ENCODE results near the gene SLAMF9.

Gene SLAMF9

GRCh38 chr1:159951016-159951415, 3.0 kb downstream of the SLAMF9 start:
- TF ChIP-seq CREB5 (CRISPR knock-in tag; IDR thresholded peaks at IDR 0.05; ENCODE audit: low read depth), result no peak
- no peak for TF ChIP-seq POU6F1 (CRISPR knock-in tag; IDR thresholded peaks at IDR 0.05; ENCODE audit: borderline replicate concordance, low read depth)
- TF ChIP-seq PATZ1 (CRISPR knock-in tag; IDR thresholded peaks at IDR 0.05; ENCODE audit: borderline replicate concordance), result no peak
- no peak for ATAC-seq

- no peak for ATAC-seq
- TF ChIP-seq TOX (CRISPR knock-in tag; IDR thresholded peaks at IDR 0.05; ENCODE audit: borderline replicate concordance) (no peak), CREB5 (CRISPR knock-in tag; IDR thresholded peaks at IDR 0.05; ENCODE audit: low read depth) (no peak), ZFP30 (CRISPR knock-in tag; IDR thresholded peaks at IDR 0.05) (no peak), PPARA (CRISPR knock-in tag; IDR thresholded peaks at IDR 0.05; ENCODE audit: borderline replicate concordance) (no peak), GLIS3 (CRISPR knock-in tag; IDR thresholded peaks at IDR 0.05) (no peak), TSHZ2 (CRISPR knock-in tag; IDR thresholded peaks at IDR 0.05) (no peak), PATZ1 (CRISPR knock-in tag; IDR thresholded peaks at IDR 0.05; ENCODE audit: borderline replicate concordance) (no peak), TCF4 (CRISPR knock-in tag; IDR thresholded peaks at IDR 0.05; ENCODE audit: borderline replicate concordance) (no peak), CSRNP3 (CRISPR knock-in tag; IDR thresholded peaks at IDR 0.05) (no peak), ZNF70 (CRISPR knock-in tag; IDR thresholded peaks at IDR 0.05) (no peak), RARB (CRISPR knock-in tag; IDR thresholded peaks at IDR 0.05) (no peak), ESRRG (CRISPR knock-in tag; IDR thresholded peaks at IDR 0.05) (no peak), POU6F1 (CRISPR knock-in tag; IDR thresholded peaks at IDR 0.05; ENCODE audit: borderline replicate concordance, low read depth) (no peak), ZNF565 (CRISPR knock-in tag; conservative IDR thresholded peaks at IDR 0.05; ENCODE audit: low read depth) (no peak), ARNTL (CRISPR knock-in tag; IDR thresholded peaks at IDR 0.05; ENCODE audit: borderline replicate concordance, low read depth) (no peak), CSDC2 (CRISPR knock-in tag; IDR thresholded peaks at IDR 0.05) (no peak), OSR1 (CRISPR knock-in tag; IDR thresholded peaks at IDR 0.05) (no peak), ZFP3 (CRISPR knock-in tag; IDR thresholded peaks at IDR 0.05) (no peak)
These were observed 4.1 kb downstream of the SLAMF9 start for GRCh38 chr1:159949981-159950381.
